Fibroblast of pulmonary artery (primary cell): ENCODE results near the gene KCNJ5.

Experiments used
- DNase-seq: peaks from one replicate; pipeline ENCODE4 v3.0.0-alpha.2; 2010; ENCODE audit warnings: low read depth
- H3K4me3 ChIP-seq: replicated peaks from 2 replicates; pipeline ENCODE4 v1.5.1; 2011; ENCODE audit warnings: low read depth, mild to moderate bottlenecking, control low read depth, low read length, moderate library complexity
- CTCF ChIP-seq: IDR thresholded peaks from 2 replicates; pipeline ENCODE4 v1.5.1; 2011; ENCODE audit warnings: mild to moderate bottlenecking, control low read depth, low read length, inconsistent platforms; ENCODE audit errors: missing control alignments

The KCNJ5 gene

GRCh38 chr11:128893578-128894285, 2.6 kb downstream of the KCNJ5 start:
- DNase-seq: no peak
- TF ChIP-seq CTCF: no peak
- H3K4me3 ChIP-seq: no peak overlapping the region

DNA sequence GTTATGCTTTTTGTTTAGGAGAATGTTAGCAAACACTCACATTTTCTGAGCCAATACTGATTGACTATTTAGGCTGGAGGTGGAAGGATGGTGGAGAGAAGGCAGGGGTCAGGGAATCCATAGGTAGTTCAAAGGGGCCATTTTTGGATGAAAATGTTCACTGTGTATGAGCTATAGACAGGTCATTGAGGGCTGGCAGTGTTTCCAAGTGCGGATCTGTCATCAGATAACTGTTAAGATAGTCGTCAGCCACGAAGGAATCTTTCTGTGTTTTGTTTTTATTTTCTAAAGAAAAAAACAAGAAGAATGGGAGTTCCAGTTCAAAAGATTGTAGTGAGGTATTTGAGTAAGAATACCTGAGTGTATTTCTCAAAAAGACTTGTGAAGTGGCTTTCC, 3.1 kb downstream of the KCNJ5 start:
- no peak for TF ChIP-seq CTCF
- no peak overlapping the region for H3K4me3 ChIP-seq
- no peak for DNase-seq

- TF ChIP-seq CTCF: no peak
- no peak overlapping the region for H3K4me3 ChIP-seq
- no peak for DNase-seq
Observed at GRCh38 chr11:128894685-128895084, 3.5 kb downstream of the KCNJ5 start.

DNA sequence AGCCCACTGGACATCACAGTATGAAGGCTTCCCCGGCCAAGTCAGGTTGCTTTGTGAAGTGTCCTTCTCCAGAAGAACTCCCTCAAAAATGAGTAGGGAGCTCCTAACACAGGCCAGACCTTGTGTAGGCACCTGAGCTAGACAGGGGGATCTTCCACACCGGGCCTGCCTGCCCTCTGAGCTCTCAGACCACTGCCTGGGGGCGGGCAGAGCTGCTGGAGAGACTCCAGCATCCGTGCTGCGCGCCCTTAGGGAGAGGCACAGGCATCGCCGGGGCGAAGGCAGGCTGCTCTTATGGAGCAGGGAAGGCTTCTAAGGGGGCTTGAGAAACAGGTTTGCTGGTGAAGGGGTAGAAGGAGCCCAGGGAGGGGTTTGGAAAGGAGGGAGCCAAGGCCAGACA, 4.4 kb downstream of the KCNJ5 start:
- no peak for TF ChIP-seq CTCF
- DNase-seq: no peak
- no peak overlapping the region for H3K4me3 ChIP-seq

- H3K4me3 ChIP-seq: no peak overlapping the region
- no peak for TF ChIP-seq CTCF
- DNase-seq: no peak
Observed at GRCh38 chr11:128896356-128896755, 5.2 kb downstream of the KCNJ5 start.

DNA sequence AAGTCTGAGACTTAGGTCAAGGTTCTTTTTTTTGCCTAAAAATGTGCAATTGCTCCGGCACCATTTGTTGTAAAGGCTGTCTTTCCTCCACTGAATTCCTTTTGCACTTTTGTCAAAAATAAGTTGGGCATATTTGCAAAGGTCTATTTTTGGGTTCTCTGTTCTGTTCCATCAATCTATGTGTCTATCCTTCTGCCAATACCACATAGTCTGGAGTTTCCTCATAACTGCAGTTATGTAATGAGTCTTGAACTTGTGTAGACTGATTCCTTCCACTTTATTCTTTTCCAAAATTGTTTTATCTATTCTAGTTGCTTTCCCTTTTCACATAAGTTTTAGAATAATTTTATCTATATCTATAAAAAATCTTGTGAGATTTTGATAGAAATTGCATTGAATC, 6.7 kb downstream of the KCNJ5 start:
- TF ChIP-seq CTCF: no peak

DNA sequence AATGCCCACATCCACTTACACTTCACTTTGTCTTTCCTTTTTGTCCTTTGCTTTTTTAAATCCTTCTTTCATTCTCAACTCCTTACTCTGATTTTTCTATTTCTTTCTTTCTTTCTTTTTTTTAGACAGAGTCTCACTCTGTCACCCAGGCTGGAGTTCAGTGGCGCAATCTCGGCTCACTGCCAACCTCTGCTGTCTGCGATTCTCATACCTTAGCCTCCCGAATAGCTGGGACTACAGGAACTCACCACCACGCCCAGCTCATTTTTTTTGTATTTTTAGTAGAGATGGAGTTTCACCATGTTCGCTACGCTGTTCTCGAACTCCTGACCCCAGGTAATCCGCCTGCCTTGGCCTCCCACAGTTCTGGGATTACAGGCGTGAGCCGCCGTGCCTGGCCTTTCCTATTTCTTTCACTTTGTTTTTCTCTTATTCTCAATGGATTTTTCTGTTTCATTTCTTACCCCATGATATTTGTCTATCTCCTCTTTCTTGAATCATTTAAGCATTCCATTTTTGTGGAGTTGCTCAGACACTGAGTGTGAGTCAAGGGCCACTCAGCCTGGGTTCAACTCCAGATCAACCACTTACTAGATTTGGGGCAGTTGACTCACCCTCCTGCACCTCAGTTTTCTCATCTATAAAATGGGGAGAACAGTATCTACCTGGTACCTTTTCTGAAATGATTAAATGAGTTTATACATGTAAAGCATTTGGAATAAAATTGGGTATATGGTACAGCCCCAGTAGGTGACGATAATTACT, 7.6 kb downstream of the KCNJ5 start:
- DNase-seq: no peak

More for the DNA sequence above, 6.7 kb downstream of the KCNJ5 start:
- no peak overlapping the region for H3K4me3 ChIP-seq
- no peak for DNase-seq

More for the DNA sequence above, 7.6 kb downstream of the KCNJ5 start:
- no peak overlapping the region for H3K4me3 ChIP-seq
- TF ChIP-seq CTCF: no peak
